ENCODE measurements around the gene CAPNS1.
"Not testable (repeated sequence)": the region's sequence is repeated elsewhere in the genome, so short reads cannot be mapped to it uniquely, and the experiment has no call there.

CAPNS1 gene

GRCh38 chr19:36172852-36173251, 33.0 kb downstream of the CAPNS1 start:
- H3K27me3 ChIP-seq = no peaks in the 10 kb centered on the region
- no peaks in the 10 kb centered on the region for H3K36me3 ChIP-seq
- DNase-seq = no peak
- no peaks in the 10 kb centered on the region for H3K9me3 ChIP-seq
- peaks cover 9% of the 10 kb centered on the region for H3K4me1 ChIP-seq
- H3K4me3 ChIP-seq (ENCODE audit: low read depth, low read length) = no peak overlapping the region
- TF ChIP-seq CTCF (IDR thresholded peaks at IDR 0.05; ENCODE audit: low read depth, low read length) = no peak

GRCh38 chr19:36173846-36174245, 34.0 kb downstream of the CAPNS1 start:
- not testable (repeated sequence) for H3K4me1 ChIP-seq; H3K27me3 ChIP-seq; H3K9me3 ChIP-seq; H3K4me3 ChIP-seq (ENCODE audit: low read depth, low read length); DNase-seq; H3K36me3 ChIP-seq

GRCh38 chr19:36179077-36179476, 39.2 kb downstream of the CAPNS1 start:
- H3K27me3 ChIP-seq; H3K4me3 ChIP-seq (ENCODE audit: low read depth, low read length); H3K4me1 ChIP-seq; DNase-seq; H3K36me3 ChIP-seq; H3K9me3 ChIP-seq: not testable (repeated sequence)

GRCh38 chr19:36182612-36183244, 42.9 kb downstream of the CAPNS1 start:
- Histone ChIP-seq H3K27me3 (no peaks in the 10 kb centered on the region), H3K36me3 (peaks cover 3% of the 10 kb centered on the region; the same call in 1 of the 2 replicates), H3K4me3 (ENCODE audit: low read depth, low read length) (no peak overlapping the region), H3K9me3 (no peaks in the 10 kb centered on the region), H3K4me1 (no peaks in the 10 kb centered on the region)
- no peak for TF ChIP-seq CTCF (IDR thresholded peaks at IDR 0.05; ENCODE audit: low read depth, low read length)
- no peak for DNase-seq

GRCh38 chr19:36183245-36183628, 43.4 kb downstream of the CAPNS1 start:
- Histone ChIP-seq H3K27me3 (no peaks in the 10 kb centered on the region), H3K9me3 (no peaks in the 10 kb centered on the region), H3K4me3 (ENCODE audit: low read depth, low read length) (no peak overlapping the region), H3K4me1 (no peaks in the 10 kb centered on the region), H3K36me3 (peaks cover 3% of the 10 kb centered on the region; the same call in 1 of the 2 replicates)
- TF ChIP-seq CTCF (IDR thresholded peaks at IDR 0.05; ENCODE audit: low read depth, low read length) = no peak
- DNase-seq = no peak

- DNase-seq; H3K4me1 ChIP-seq; H3K4me3 ChIP-seq (ENCODE audit: low read depth, low read length); H3K36me3 ChIP-seq; H3K27me3 ChIP-seq; H3K9me3 ChIP-seq: not testable (repeated sequence)
These were observed 46.9 kb downstream of the CAPNS1 start for GRCh38 chr19:36186722-36187121.

- DNase-seq = no peak
- H3K4me3 ChIP-seq (ENCODE audit: low read depth, low read length) = no peak overlapping the region
- TF ChIP-seq CTCF (IDR thresholded peaks at IDR 0.05; ENCODE audit: low read depth, low read length) = no peak
- H3K36me3 ChIP-seq = no peaks in the 10 kb centered on the region
- no peaks in the 10 kb centered on the region for H3K27me3 ChIP-seq
- H3K9me3 ChIP-seq = no peaks in the 10 kb centered on the region
- no peaks in the 10 kb centered on the region for H3K4me1 ChIP-seq
These were observed 56.4 kb downstream of the CAPNS1 start for GRCh38 chr19:36196249-36196648.

- no peaks in the 10 kb centered on the region for H3K9me3 ChIP-seq
- H3K4me3 ChIP-seq (ENCODE audit: low read depth, low read length) = no peak overlapping the region
- no peak for DNase-seq
- H3K27me3 ChIP-seq = no peaks in the 10 kb centered on the region
- H3K4me1 ChIP-seq = no peaks in the 10 kb centered on the region
- no peak for TF ChIP-seq CTCF (IDR thresholded peaks at IDR 0.05; ENCODE audit: low read depth, low read length)
- H3K36me3 ChIP-seq = no peaks in the 10 kb centered on the region
These were observed 58.3 kb downstream of the CAPNS1 start for GRCh38 chr19:36198119-36198518.

Measured in BE2C (cell line).